Transverse colon (tissue), 4 donors: Measurements from ENCODE around the gene ACACA.

Experiments
- CTCF ChIP-seq, 5 experiments: fragments of 200-600 bp in 3 of 5; fragments of 450-650 bp in 2 of 5; sonication (generic) in 3 of 5; IDR thresholded peaks; 1 replicate in 2 of 5; 2 replicates in 3 of 5; pipeline ENCODE4 v1.5.1; 2016 to 2017; ENCODE audit warnings: antibody characterized with exemption in 5 of 5, inconsistent platforms in 3 of 5, mild to moderate bottlenecking in 2 of 5, moderate library complexity in 1 of 5
- EP300 ChIP-seq: sonication (generic); formaldehyde crosslinking; IDR thresholded peaks from one replicate; pipeline ENCODE4 v1.6.1; 2017; ENCODE audit warnings: antibody characterized with exemption, low read depth
- POLR2A ChIP-seq: fragments of 450-650 bp; IDR thresholded peaks from one replicate; pipeline ENCODE4 v1.6.1; 2016; ENCODE audit warnings: antibody characterized with exemption, mild to moderate bottlenecking, moderate library complexity
- POLR2AphosphoS5 ChIP-seq, 3 donors: sonication (generic); formaldehyde crosslinking; IDR thresholded peaks; one replicate each; pipeline ENCODE4 v1.6.1; 2016; ENCODE audit warnings: antibody characterized with exemption in 3 of 3

GRCh38 chr17:37043201-37043600 is 363.4 kb downstream of the ACACA start:
- TF ChIP-seq POLR2AphosphoS5 (IDR thresholded peaks at IDR 0.05) (no peak), CTCF (IDR thresholded peaks at IDR 0.05) (no peak), POLR2A (no peak), EP300 (no peak)
